Mesenteric fat pad (tissue), 1 donor: ENCODE data around the gene PPP2R5C. TPM values are rescaled to one million over a fixed set of nuclear protein-coding genes. Genes with fewer than 3 reads are reported as not detected.

Source experiments
- DNase-seq: peaks from one replicate; pipeline ENCODE4 v3.0.0-alpha.2; 2020; ENCODE audit warnings: low spot score
- total RNA-seq: library from RNA; stranded (reverse); fragmentation: NEBNext Ultra II Directional; extraction: Animal tissue kit (Norgen Biotek cat#: 25700); gene quantifications from one replicate; pipeline ENCODE4 v1.2.1, GENCODE V29; 2021
- donor health status: DM: yes; HTN: yes; CAD: no.

PPP2R5C gene
- total RNA-seq, 1 donor from 2014 or later: 124 TPM

- no peak for DNase-seq
These were observed 182.9 kb downstream of the PPP2R5C start for GRCh38 chr14:101944451-101944850.

DNA sequence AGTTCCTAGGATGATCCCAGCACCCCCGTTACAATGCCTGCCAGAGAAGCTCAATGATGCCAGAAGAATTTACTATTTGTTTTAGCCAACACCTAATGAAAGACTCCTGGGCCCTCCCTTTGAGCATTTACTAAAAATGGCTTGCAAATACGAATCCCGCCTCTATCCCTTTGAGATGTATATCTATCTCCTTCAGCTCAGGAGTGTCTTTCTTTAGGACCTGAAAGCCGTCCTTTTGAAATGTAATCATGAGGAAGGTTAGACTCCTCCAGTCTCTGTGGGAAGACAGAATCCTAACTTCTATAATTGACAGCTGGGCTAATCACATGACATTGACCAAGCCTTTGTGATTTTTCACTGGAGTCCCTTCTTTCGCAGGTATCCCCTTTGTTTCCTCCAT is 183.7 kb downstream of the PPP2R5C start:
- DNase-seq: no peak

GRCh38 chr14:101947577-101947903 is 186.0 kb downstream of the PPP2R5C start:
- no peak for DNase-seq

- DNase-seq: peak; percentile 99
These were observed 186.6 kb downstream of the PPP2R5C start for GRCh38 chr14:101947904-101948665.

- peak; percentile 84 for DNase-seq
These were observed 187.2 kb downstream of the PPP2R5C start for GRCh38 chr14:101948666-101949216.

DNA sequence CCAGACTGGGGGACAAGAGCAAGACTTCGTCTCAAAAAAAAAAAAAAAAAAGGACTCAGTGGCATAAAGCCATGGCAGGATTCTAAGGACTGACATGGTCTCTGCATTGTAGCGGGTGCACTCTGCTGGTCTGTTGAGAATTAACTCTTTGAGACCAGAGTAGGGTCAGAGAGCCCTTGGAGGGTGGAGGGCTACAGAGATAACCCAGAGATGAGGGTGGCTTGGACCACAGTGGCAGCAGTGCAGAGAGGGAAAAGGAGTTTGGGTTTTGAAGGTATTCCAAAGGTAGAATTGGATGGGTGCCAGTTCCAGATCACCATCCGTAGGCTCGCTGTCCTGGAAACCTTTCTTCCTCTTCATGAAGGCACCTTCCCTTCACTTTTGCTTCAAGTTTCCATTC is 188.6 kb downstream of the PPP2R5C start:
- DNase-seq: peak; percentile 20

DNA sequence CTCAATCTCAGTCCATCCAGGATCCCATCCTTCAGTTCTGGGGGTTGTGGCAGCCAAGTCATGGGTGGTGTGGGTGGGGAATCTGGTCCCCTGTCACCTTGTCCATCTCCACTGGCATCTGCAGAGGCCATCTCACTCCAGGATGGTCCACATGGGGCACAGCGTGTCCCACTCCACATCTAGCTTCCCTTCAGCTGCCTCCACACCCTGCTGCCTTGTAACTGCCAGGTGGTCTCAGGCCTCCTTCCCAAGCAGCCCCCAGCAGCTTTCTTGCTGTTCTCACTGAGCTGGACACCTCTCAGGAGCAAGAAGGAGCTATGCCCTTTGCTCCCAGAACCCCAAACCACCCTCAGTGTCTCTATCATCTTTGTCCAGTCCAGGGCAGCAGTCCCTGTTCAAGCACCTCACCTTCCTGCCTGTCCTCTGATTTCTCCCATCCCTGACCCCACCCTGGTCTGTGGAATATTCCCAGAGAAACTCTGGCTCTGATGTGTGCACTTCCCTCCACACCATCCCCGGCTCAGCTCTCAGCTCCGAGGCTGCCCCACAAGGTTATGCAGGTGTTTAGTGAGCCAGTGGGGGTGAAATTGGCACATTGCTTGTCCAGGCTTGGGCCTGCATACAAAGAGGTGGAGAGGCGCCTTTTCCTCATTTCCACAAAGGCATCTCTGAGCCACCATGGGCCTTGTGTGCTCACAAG is 189.2 kb downstream of the PPP2R5C start:
- DNase-seq: peak; percentile 60

GRCh38 chr14:101953151-101953550 is 191.6 kb downstream of the PPP2R5C start:
- DNase-seq: no peak

DNA sequence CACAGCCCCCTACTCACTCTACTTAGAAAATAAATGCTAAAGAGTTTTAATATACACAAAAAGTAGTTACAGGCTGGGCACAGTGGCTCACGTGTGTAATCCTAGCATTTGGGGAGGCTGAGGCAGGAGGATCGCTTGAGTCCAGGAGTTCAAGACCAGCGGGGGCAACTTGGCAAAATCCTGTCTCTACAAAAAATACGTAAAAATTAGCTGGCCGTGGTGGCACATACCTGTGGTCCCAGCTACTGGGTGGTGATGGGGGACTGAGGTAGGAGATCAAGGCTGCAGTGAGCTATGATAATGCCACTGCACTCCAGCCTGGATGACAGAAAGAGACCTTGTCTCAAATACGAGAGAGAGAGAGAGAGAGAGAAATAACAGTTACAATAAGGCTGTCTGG is 193.0 kb downstream of the PPP2R5C start:
- peak; percentile 55 for DNase-seq

DNA sequence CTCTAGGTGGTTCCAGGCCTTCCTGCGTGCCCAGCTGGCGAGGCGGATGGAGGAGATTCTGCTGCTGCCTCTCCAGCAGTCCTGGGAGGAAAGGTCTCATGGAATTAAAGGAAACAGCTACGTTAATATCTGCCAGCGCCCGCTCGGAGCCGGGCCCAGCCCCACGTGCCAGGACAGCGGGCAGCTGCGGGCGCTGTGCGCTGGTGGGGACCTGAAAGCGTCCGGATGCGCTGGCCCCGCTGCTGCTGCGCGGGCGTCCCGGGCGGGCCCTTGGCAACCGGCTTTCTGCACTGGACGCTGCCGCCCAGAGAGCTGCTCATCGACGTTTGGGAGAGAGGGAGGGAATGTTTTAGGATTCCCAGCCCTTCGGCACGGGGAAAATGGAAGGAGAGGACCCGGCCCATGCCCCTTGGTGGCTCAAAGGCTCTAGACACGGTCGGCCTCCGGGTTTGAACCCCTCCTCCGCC is 194.2 kb downstream of the PPP2R5C start:
- DNase-seq: no peak

DNA sequence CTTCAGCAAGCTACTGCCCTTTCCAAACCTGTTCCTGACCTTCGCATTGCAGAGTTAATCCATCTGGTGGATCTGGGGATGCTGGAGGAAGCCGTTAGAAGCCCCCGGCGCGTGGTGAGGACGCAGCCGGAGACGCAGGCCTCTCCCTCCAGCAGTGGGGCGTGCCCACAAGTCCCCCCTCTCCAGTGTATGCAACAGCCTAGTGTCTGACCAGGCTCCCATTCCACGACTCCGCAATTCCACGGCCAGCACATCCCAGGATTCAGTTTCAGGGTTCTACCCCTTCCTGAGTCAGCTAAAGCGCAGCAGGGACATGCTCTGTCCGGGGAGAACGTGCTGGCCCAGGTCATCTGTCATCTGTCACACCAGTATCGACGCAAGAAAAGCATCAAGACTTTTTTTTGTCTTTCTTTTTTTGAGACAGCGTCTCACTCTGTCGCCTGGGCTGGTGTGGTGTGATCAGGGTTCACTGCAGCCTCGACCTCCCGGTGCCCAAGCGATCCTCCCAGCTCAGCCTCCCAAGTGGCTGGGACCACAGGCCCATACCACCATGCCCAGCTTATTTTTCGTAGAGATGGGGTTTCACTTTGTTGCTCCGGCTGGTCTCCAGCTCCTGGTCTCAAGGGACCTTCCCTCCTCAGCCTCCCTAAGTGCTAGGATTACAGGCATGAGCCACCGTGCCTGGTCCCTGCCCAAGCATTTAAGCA is 194.8 kb downstream of the PPP2R5C start:
- no peak for DNase-seq

GRCh38 chr14:101957406-101958234 is 196.1 kb downstream of the PPP2R5C start:
- peak; percentile 28 for DNase-seq

GRCh38 chr14:101958418-101959180 is 197.1 kb downstream of the PPP2R5C start:
- no peak for DNase-seq

DNA sequence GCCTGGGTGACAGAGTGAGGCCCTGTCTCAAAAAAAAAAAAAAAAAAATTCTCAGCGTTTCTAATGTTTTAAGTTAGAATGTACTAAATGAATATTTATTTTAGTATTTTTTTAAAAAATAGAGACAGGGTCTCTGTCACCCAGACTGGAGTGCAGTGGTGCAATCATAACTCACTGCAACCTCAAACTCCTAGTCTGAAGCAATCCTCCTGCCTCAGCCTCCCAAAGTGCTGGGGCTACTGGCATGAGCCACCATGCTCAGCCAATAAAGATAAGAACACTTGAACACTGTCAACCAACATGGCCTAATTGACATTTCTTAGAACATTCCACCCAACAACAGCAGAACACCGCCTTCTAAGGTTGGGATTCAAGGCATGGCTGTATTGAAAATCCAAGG is 197.8 kb downstream of the PPP2R5C start:
- no peak for DNase-seq

DNA sequence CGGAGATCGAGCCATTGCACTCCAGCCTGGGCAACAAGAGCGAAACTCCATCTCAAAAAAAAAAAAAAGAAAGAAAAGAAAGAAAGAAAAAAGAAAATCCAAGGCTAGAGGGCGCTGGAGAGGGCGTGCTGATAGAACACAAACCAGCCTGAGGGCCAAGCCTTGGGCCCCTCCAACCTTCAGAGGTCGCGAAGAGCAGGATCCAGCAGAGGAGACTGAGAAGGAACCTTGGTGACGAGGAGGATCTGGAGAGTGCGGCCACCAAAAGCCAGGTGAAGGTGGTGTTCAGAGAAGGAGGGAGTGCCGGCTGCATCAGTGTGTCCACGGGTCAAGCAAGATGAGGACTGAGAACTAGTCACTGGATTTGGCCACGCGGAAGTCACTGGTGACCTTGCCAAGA is 198.7 kb downstream of the PPP2R5C start:
- no peak for DNase-seq

GRCh38 chr14:101961011-101961721 is 199.7 kb downstream of the PPP2R5C start:
- DNase-seq: no peak

DNA sequence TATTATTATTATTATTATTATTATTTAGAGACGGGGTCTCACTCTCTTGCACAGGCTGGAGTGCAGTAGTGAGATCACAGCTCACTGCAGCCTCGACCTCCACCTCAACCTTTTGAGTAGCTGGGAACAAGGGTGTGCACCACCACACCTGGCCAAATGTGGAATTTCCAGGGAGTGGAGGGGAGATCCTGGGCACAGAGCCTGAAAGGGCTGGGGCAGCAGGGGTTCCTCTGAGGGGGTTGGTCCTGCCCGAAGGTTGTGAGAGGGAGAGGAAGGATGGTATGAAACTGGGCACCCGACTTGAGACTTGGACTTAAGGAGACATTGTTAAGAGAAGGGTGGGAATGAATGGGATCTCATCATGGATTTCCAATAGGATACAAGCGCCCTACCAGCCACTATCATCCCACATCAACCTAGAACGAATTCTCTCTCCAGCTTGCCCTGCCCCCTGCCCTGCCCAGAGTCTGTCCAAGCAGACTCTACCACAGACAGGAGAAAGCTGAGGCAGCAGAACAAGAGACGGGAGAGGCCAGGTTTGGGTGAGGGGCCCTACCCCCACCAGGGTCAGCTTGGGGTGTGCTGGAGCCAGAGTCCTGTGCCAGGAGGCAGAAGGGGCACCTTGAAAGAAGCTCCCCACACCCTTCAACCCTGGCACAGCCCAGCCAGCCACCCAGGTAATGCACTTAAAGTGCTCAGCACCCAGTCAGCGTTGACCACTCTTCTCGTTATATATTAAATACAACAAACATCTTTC is 200.4 kb downstream of the PPP2R5C start:
- DNase-seq: no peak

GRCh38 chr14:101962503-101962874 is 201.0 kb downstream of the PPP2R5C start:
- no peak for DNase-seq

DNA sequence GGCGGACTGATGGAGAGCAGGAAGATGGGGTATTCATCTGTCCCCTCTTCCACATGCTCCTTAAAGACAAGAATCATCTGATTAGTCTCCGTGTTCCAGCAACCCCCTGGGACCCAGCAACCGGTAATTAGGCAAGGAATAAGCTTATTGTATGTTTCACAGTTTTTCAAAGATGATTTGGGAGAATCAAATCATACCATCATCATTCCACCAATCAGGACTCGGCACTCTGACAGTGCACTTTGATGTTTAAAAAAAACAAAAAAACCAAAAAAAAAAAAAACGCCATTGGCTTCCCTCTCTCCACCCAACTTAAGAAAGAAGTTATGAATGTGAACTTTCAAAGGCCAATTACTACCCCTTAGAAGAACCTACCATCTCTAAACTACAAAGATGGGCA is 201.5 kb downstream of the PPP2R5C start:
- no peak for DNase-seq
